Hematopoietic multipotent progenitor cell treated with erythropoietin and hydrocortisone succinate and interleukin-3 and kit ligand, for 6 days (in vitro differentiated cells): Measurements from ENCODE around the gene COL8A2.

Experiments
- DNase-seq: peaks from one replicate; pipeline ENCODE4 v3.0.0-alpha.2; 2015

COL8A2 gene

DNA sequence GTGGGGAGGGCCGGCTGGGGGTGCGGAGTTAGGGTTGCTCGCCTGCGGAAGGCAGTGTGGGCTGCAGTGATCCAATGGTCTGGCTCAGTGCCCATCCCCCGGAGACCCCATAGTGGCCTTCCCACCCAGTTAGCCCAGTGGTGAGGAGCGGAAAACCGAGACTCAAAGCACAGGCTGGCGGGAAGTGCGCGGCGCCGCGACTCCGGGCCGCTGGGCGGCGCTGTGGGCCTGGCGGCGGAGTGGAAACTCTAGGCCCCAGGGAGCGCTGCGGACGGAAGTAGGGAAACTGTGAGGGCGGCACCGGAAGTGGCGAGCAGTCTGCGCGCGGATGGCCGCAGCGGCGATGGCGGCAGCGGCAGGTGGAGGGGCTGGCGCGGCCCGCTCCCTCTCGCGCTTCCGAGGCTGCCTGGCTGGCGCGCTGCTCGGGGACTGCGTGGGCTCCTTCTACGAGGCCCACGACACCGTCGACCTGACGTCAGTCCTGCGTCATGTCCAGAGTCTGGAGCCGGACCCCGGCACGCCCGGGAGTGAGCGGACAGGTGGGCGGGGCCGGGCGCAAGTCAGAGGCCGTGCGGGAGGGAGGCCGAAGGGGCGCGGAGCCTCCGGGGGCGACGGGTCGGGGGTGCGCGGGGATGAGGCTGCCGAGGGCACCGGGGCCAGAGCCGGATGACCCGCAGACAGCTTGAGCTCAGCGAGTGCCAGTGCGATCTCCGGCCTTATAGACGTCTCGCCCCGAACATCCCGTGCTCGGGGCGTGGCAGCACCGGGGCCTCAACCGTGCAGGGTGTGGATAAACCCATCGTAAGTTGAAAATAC lies 36.2 kb downstream of the COL8A2 start, which contains the start of gene ADPRS:
TSS of gene ADPRS (plus strand) at position 316 of the 816 bp plus-strand sequence. CDS start at position 329, 13 bp downstream.
- peak; percentile 94 for DNase-seq

- DNase-seq: no peak
Observed at GRCh38 chr1:36088265-36088576, 36.8 kb downstream of the COL8A2 start.

DNA sequence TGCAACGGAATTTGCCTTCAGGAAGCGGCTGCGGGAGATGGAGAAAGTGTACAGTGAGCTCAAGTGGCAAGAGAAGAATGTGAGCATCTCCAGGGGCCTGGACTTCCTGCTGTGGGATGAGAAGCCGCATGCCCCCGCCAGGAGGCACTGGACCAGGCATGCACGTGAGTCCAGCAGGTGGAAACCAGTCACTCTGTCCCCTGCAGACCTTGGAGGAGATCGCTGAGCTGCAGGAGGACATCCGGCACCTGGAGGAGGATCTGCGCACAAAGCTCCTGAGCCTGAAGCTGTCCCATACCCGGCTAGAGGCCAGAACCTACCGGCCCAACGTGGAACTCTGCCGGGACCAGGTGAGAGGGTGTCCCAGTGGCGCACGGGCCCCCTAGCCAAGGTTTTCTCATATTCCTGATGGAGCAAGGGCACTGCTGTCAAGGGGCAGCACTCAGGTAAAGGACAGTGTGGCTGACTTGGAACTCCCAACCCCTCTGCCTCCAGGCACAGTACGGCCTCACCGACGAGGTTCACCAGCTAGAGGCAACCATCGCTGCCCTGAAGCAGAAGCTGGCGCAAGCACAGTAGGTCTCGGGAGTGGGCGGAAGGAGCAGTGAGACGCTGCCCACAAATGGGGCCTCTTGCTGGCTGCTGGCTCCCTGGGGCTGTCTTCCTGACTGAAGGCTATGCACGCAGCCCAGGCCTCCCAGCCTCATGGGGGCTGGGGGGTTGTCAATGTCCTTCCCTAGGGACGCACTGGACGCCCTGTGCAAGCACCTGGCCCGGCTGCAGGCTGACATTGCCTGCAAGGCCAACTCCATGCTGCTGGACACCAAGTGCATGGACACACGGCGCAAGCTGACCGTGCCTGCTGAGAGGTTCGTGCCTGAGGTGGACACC lies 37.5 kb downstream of the COL8A2 start:
- no peak for DNase-seq

GRCh38 chr1:36086529-36087232 lies 38.3 kb downstream of the COL8A2 start:
- no peak for DNase-seq

DNA sequence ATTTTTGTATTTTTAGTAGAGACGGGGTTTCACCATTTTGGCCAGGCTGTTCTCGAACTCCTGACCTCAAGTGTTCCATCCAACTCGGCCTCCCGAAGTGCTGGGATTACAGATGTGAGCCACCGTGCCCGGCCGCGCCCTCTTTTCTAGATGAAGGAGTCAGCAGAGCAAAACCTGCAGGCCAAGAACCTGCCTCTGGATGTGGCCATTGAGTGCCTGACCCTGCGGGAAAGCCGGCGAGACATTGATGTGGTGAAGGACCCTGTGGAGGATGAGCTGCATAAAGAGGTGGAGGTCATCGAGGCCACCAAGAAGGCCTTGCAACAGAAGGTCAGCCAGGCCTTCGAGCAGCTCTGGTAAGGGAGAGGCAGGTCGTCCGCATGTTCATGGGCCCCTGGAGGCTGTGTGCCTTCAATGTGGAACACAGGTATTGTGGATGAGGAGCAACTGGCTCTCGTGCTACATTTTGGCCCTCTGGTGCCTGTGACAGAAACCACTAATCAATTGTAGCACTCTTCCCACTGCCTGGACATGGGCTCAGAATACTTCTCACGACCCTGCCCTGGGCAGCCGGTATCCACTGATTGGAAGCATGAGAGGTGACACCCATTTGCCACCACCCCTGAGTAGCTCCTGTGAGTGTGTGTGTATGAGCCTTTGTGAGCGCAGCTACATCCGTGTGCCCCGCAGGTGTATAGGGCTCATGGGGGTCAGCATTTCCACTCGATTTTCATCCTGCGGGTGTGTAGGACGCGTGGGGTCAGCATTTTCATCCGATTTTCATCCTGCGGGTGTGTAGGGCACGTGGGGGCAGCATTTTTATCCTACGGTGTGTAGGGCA lies 39.1 kb downstream of the COL8A2 start:
- DNase-seq: no peak

- no peak for DNase-seq
Observed at GRCh38 chr1:36085126-36085525, 39.9 kb downstream of the COL8A2 start.

DNA sequence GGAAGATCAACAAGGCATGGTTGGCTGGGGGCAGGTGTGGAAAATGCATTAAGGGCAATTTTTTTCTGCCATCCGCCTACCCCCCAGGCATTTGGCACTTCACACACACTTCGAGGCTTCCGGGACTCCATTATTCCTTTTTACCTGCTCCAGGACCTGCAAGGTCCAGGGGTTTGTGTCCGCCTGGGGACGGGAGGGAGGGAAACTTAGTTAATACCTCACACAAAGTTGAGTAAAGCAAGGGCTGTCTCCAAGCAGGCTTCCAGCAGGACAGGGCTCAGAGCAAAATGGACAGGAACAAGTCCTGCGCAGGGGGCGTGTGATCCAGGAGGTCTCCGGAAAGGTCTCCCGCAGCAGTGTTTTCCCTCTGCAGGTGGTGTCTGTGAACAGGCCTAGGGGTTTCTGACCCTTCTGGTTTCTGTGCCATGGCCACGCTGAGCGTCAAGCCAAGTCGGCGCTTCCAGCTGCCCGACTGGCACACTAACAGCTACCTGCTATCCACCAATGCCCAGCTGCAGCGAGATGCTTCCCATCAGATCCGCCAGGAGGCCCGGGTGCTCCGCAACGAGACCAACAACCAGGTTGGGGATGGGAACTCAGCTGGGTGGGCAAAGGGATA lies 40.4 kb downstream of the COL8A2 start:
- DNase-seq: no peak

DNA sequence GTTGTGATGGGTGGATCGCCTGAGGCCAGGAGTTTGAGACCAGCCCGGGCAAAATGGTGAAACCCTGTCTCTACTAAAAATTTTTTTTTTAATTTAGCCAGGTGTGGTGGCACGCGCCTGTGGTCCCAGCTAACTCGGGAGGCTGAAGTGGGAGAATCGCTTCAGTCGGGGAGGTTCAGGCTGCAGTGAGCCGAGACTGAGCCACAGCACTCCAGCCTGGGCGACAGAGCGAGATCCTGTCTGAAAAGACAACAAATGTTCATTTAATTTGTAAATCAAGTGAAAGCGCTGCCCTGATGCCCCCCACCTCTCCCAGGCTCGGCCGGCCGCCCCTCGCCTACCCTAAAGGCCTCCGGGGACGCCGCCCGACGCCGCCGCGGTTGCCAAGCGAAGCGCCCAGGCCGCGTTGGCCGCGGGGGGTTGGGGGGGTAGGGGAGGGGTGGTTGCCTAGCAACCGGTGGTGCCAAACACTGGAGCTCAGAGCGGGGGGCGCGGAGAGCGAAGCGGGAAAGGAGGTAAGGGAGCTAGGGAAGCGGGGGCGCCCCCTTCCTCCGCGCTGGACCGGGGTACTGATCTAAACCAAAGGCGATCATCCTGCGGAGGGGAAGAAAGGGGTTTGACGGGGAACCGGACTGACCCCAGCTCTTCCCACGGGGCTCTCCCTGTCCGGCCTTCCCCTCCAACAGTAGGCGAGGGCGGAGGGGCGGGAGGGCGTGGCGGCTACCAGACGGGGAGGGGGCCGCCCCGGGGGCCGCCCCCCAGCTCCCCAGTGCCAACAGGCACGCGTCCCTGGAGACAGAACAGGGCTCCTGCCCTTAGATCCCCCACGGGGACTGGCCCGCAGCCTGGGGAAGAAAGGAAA lies 41.2 kb downstream of the COL8A2 start, which contains the start of gene TEKT2:
TSS of gene TEKT2 (plus strand) at position 460 of the 862 bp plus-strand sequence. CDS start 828 bp downstream, outside the sequence.
- peak; percentile 52 for DNase-seq

- DNase-seq: no peak
Observed at GRCh38 chr1:36083219-36083618, 41.8 kb downstream of the COL8A2 start.

GRCh38 chr1:36081926-36082485 lies 43.0 kb downstream of the COL8A2 start:
- no peak for DNase-seq

DNA sequence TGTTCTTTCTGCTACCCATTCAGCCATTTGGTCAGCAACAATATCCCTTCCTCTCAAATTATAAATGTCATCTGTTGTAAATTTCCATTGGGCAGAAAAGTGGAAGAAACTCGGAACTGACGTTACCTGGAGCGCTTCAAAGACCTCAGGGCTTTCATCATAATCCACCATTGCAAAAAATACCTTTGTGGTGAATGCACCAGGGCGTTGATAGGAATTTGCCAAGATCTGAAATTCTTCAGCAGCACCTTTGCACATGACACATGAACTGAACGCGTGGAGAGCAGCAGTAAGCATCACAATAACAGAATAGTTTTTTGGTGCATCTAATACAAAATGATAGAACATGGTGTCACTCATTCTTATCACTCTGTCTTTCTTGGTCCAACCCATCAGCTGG lies 44.2 kb downstream of the COL8A2 start:
- DNase-seq: no peak

- no peak for DNase-seq
Observed at GRCh38 chr1:36080236-36080635, 44.8 kb downstream of the COL8A2 start.

DNA sequence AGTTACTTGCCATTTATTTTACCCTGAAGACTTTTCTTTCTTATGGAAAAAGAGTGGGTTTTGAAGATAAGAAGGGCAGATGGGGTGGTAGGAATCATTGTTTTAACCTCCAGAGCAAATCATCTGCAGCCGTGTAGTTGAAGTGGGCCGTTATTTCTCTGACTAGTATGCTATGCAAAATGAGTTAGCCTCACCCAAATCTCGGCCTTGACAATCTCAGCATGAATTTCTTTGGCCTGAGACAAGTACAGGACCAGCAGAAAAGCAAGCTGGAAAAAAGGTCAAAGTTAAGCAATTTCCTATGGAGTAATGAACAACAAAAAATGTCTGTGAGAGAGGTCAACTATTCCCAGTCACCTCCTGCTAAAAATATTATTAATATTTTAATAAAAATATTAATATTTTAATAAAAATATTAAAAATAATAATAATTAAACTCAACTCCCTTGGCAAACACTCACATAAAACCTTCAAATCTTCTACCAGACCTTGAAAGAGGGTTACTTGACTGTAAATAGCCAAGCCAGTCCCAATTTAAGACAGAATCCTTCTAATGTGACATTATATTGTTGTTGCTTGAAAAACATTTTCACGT lies 47.9 kb downstream of the COL8A2 start:
- DNase-seq: no peak

GRCh38 chr1:36070349-36070748 lies 54.7 kb downstream of the COL8A2 start:
- DNase-seq: no peak

DNA sequence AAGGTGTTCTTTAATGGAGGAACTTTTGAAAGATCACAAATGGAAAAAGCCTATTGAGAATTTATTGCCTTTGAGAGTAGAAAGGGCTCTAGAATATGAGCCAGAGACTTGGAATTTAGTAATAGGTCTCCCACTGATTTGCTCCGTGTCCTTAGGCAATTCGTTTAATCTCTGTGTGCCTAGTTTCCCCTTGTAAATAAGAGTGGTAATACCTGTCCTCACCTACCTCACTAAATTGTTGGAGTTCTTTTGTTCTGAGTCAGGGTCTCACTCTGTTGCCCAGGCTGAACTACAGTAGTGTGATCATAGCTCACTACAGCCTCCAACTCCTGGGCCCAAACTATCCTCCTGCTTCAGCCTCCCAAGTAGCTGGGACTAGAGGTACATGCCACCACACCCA lies 56.2 kb downstream of the COL8A2 start:
- DNase-seq: no peak

- DNase-seq: no peak
Observed at GRCh38 chr1:36067871-36068270, 57.2 kb downstream of the COL8A2 start.

- no peak for DNase-seq
Observed at GRCh38 chr1:36062315-36062714, 62.7 kb downstream of the COL8A2 start.

DNA sequence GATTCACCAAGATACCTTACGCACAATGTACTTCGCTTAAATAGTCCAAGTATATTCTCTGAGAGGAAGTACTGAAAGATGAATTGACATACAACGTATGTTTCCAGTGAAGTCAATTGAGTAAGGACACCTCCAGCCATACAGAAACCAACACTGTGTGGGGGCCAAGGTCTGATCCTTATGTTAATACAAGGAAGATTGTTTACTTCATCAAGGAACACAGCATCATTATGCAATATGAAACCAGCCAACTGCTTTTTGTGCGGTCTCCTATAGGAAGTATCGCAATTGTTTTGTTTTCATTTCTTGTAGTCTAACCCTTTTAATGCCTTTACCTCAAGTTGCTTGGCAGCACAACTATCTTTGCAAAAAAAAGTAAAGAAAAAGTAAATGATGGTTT lies 69.3 kb downstream of the COL8A2 start:
- DNase-seq: peak; percentile 11

GRCh38 chr1:36053978-36054377 lies 71.0 kb downstream of the COL8A2 start:
- DNase-seq: no peak

DNA sequence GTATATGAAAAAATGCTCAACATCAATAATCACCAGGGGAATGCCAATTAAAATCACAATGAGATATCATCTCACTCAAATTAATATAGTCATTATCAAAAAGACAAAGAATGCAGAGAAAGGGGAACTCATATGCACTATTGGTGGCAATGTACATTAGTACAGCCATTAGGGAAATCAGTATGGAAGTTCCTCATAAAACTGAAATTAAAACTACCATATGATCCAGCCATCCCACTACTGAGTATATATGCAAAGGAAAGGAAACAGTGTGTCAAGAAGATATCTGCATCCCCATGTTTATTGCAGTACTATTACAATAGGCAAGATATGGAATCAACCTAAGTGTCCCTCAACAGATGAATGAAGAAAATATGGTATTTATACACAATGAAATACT lies 73.2 kb downstream of the COL8A2 start:
- DNase-seq: no peak
